Skin of body (tissue), 2 donors: ENCODE measurements around the gene PRX. TPM values are rescaled to one million over a fixed set of nuclear protein-coding genes. Genes with fewer than 3 reads are reported as not detected.
"Not testable (repeated sequence)": the region's sequence is repeated elsewhere in the genome, so short reads cannot be mapped to it uniquely, and the experiment has no call there.

Experiments
- DNase-seq: peaks from one replicate; lab custom pipeline; 2025; lab: John Stamatoyannopoulos, UW
- total RNA-seq: library from RNA; depleted of rRNA; stranded (reverse); fragments of >200 nt; gene quantifications from one replicate; pipeline ENCODE4 v1.2.3, GENCODE V29; 2014

PRX gene
- total RNA-seq, 1 donor from 2014 or later: 5.2 TPM

DNA sequence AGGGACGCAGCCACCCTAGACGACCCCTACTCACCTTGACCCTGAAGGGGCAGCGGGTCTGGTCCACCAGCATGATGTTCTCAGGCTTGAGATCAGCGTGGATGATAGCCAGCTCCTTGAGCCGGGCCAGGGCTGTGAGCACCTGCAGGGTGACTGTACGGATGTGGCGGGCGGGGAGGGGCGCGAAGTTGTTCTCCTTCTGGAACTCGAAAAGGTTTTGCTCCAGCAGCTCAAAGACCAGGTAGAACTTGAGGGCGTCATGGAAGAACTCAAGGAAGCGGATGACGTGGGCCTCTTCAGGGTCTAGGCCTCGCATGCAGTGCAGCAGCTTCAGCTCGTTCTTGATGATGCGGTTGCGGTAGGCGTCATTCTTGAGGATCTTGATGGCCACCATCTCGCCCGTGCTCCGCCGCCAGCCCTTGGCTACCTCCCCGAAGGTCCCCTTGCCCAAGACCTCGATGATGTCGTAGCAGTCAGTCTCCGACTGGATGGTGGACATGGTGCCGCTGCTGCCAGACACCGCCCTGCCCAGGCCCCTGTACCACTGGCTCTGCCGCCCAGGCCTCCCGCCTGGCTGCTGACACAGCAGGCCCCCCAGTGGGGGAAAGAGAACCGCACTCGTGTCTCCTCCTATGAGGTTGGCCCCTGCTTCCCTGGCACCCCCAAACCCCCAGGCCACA is 23.6 kb downstream of the PRX start:
- no peak for DNase-seq

- DNase-seq: no peak
Observed at GRCh38 chr19:40388481-40388880, 24.7 kb downstream of the PRX start.

DNA sequence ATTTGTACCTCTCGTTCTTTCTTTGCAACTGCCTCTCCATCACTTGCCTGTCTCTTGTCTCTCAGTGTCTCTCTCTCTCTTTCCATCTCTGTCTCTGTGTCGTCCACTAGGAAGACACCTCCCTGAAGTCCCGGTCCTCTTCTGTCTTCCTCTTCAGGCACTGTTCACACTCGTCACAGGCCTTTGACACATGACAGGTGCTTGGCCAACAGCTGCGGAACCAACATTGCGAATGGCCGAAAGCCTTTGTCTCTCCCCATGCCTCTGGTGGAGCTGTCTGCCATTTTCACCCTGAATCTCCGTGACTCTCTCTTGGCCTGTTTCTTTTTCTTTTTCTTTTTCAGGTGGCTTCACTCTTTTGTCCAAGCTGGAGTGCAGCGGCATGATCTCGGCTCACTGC is 26.0 kb downstream of the PRX start:
- no peak for DNase-seq

GRCh38 chr19:40383668-40384248 is 29.4 kb downstream of the PRX start:
- no peak for DNase-seq

GRCh38 chr19:40381321-40381720 is 31.9 kb downstream of the PRX start:
- no peak for DNase-seq

DNA sequence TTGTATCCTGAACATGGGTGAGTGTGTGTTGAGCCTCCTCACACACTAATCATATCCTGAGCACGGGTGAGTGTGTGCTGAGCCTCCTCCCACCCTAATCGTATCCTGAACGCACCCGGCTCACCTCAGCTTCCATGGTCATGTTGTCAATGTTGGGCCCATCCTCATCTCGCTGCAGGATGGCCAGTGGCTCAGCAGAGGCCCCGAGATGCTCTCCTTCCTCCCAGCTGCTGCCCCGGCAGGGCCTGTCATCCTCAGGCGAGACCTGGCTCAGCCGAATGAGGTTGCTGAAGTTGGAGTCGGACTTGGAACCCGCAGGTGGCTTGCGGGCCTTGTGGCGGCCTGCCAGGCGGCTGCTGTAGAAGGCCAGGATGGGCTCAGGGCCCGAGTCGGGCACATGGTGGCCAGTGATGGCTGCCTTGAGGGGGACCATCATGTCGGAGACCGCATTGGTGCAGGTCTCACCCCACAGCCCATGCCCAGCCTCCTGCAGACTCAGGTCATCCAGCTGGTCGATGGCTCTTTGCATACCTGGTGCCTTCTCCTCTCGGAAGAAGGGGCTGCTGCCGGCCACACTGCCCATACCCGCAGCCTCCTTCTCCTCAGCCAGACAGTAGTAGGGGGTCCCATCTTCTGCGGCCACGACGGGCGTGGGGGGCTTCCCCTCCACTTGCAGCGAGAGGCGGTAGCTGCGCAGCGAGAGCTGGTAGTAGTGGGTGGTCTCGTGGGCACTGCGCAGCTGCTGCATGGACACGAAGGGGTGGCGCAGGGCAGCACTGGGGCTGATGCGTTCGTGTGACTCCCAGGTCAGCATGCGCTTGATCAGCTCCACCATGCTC is 32.8 kb downstream of the PRX start:
- DNase-seq: no peak

GRCh38 chr19:40379446-40380198 is 33.6 kb downstream of the PRX start:
- DNase-seq: no peak

DNA sequence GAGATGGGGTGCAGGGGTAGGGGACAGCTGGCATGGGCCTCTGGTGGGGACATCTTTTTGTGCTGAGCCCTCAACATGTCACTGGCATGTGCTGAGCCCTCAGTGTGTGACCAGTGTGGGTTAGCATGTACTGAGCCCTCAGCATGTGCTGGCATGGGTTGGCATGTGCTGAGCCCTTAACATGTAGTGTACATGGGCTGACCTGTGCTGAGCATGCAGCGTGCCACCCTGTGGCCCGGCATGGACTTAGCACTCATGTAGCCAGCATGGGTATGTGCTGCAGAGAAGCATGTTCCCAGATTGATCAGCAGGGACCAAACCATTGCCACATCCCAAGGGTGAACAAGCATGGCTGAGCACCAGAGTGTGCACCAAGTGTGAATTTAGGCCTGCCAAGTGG is 34.7 kb downstream of the PRX start:
- DNase-seq: no peak

DNA sequence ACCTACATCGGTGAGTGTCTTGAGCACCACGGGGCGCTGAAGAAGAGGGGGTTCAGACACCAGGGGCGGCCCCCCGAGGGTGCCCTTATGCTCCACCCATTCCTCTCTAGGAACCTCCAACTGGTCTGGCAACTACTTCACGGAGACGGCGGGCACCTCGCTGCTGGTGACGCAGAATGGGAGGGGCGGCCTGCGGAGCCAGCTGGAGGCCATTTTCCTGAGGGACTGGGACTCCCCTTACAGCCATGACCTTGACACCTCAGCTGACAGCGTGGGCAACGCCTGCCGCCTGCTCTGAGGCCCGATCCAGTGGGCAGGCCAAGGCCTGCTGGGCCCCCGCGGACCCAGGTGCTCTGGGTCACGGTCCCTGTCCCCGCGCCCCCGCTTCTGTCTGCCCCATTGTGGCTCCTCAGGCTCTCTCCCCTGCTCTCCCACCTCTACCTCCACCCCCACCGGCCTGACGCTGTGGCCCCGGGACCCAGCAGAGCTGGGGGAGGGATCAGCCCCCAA is 35.2 kb downstream of the PRX start:
- no peak for DNase-seq

GRCh38 chr19:40376286-40376862 is 36.8 kb downstream of the PRX start:
- no peak for DNase-seq

- no peak for DNase-seq
Observed at GRCh38 chr19:40374084-40374483, 39.1 kb downstream of the PRX start.

GRCh38 chr19:40371802-40372122 is 41.4 kb downstream of the PRX start:
- DNase-seq: no peak

- DNase-seq: no peak
Observed at GRCh38 chr19:40370997-40371801, 42.0 kb downstream of the PRX start.

GRCh38 chr19:40370253-40370652 is 42.9 kb downstream of the PRX start:
- not testable (repeated sequence) for DNase-seq

- no peak for DNase-seq
Observed at GRCh38 chr19:40369797-40370196, 43.4 kb downstream of the PRX start.

GRCh38 chr19:40367577-40368434 is 45.4 kb downstream of the PRX start:
- no peak for DNase-seq

DNA sequence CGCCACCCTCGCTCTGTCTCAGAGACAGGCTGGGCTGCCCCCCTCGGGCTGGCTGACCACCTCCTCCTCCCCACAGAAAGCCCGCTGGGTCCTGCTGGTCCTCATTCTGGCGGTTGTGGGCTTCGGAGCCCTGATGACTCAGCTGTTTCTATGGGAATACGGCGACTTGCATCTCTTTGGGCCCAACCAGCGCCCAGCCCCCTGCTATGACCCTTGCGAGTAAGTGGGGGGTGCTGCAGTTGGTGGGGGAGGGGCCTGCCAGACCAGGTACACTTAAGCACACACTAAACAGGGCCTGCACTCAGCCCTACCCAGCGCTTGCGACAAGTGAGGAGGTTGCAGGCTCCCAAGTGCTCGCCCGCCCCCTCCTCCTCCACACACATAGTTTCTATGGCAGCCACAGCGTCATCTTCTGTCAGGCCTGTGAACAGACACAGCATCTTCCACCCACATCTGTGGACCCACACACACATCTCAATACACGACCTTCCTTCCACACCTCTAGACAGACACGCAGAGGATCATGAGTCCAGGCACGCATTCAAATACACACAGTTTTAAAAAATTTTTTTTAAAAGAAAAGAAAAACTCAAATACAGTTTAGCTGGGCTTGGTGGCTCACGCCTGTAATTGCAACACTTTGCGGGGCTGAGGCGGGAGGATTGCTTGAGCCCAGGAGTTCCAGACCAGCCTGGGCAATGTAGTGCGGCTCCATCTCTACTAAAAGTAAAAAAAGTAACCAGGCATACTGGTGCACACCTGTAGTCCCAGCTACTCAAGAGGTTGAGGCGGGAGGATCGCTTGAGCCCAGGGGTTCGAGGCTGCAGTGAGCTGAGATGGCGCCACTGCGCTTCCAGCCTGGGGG is 46.2 kb downstream of the PRX start:
- no peak for DNase-seq

- DNase-seq: peak; percentile 35
Observed at GRCh38 chr19:40365613-40366401, 47.4 kb downstream of the PRX start.
